Adrenal gland (tissue), 12 donors: ENCODE data around the gene ATP13A5. TPM values are rescaled to one million over a fixed set of nuclear protein-coding genes. Genes with fewer than 3 reads are reported as not detected.

Experiments used
- DNase-seq, 7 donors: peaks; one replicate each; pipeline ENCODE4 v3.0.0-alpha.2; 2019 to 2020
- H3K27ac ChIP-seq, 5 donors: fragments of 200-600 bp; sonication (generic) in 4 of 5; 1 replicate in 3 of 5; 2 replicates in 2 of 5; pipeline versions ENCODE4 v1.5.1 to v1.8.0; 2016 to 2020; ENCODE audit warnings: mild to moderate bottlenecking in 1 of 5
- H3K27me3 ChIP-seq: fragments of 200-600 bp; 2 replicates; pipeline ENCODE4 v1.8.0; 2021
- H3K36me3 ChIP-seq, 2 donors: fragments of 200-600 bp; replicated peaks in 1 of 2; 1 replicate in 1 of 2; 2 replicates in 1 of 2; pipeline versions ENCODE4 v1.5.1 to v1.8.0; 2018 to 2022
- H3K4me1 ChIP-seq, 2 donors: fragments of 200-600 bp; replicated peaks in 1 of 2; 1 replicate in 1 of 2; 2 replicates in 1 of 2; pipeline versions ENCODE4 v1.5.1 to v1.8.0; 2018 to 2021
- H3K4me3 ChIP-seq, 4 donors: fragments of 200-600 bp; sonication (generic) in 3 of 4; one replicate each; pipeline ENCODE4 v1.5.1; 2016 to 2018
- H3K9me3 ChIP-seq, 3 donors: fragments of 200-600 bp; sonication (generic) in 1 of 3; replicated peaks in 1 of 3; 1 replicate in 2 of 3; 2 replicates in 1 of 3; pipeline versions ENCODE4 v1.5.1 to v1.8.0; 2016 to 2021
- CTCF ChIP-seq, 6 experiments: fragments of 450-650 bp in 4 of 6; fragments of 200-600 bp in 2 of 6; sonication (generic) in 1 of 6; IDR thresholded peaks; 1 replicate in 5 of 6; 2 replicates in 1 of 6; pipeline versions ENCODE4 v1.5.1 to v1.8.0; 2016 to 2021; ENCODE audit warnings: antibody characterized with exemption in 6 of 6, mild to moderate bottlenecking in 2 of 6, moderate library complexity in 1 of 6
- POLR2A ChIP-seq, 2 donors: fragments of 450-650 bp; IDR thresholded peaks; one replicate each; pipeline ENCODE4 v1.6.1; 2017; ENCODE audit warnings: antibody characterized with exemption in 2 of 2, mild to moderate bottlenecking in 2 of 2, moderate library complexity in 1 of 2
- WGBS, 4 donors: extraction: QIAGEN DNeasy Blood & Tissue Kit in 2 of 4; methylation state at CpG; one replicate each; pipeline versions ENCODE4 v1.1.5 to v1.1.7; 2013 to 2017; 5-methylcytosine and 5-hydroxymethylcytosine counted together
- intact Hi-C, 2 donors: fragments of 100-400 bp; cut with DNase I; formaldehyde crosslinking; loops; one replicate each; pipeline versions ENCODE4 v1.14.1 to v1.15.0; 2022 to 2023
- polyA plus RNA-seq, 3 donors: library from polyadenylated mRNA; stranded (reverse); fragments of 200-250 nt in 2 of 3; fragments of 350-450 nt in 1 of 3; fragmentation: Illumina TruSeq in 1 of 3; extraction: RNeasy Lipid Tissue Mini Kit (QIAGEN cat#74804) in 1 of 3; gene quantifications; one replicate each; pipeline ENCODE4 v1.2.3, GENCODE V29; 2013 to 2014
- total RNA-seq, 9 donors: library from RNA; depleted of rRNA in 4 of 9; stranded (reverse); fragments of >200 nt in 4 of 9; fragments of 120-200 nt in 1 of 9; fragmentation: NEBNext Ultra II Directional in 1 of 9; extraction: Animal tissue kit (Norgen Biotek cat#: 25700) in 1 of 9; gene quantifications; one replicate each; pipeline versions ENCODE4 v1.1.0 to v1.2.4, GENCODE V29; 2013 to 2023
- donor health status: healthy with polysubstance abuse.
- donor health status: Bipolar disorder and iron deficiency.
- donor health status: DM: yes; HTN: yes; CAD: no.
- donor health status: DM: no; HTN: no; CAD: no.
- donor health status: DM: no; HTN: no; CAD: no.
- donor health status: DM: yes; HTN: yes; CAD: no.

The ATP13A5 gene
- total and polyA plus RNA-seq, 12 donors: 1.1 TPM; not detected in 11

- no peak overlapping the region for H3K27ac ChIP-seq
- H3K4me1 ChIP-seq: no peaks in the 10 kb centered on the region
- 58 to 67% (median 61%) methylated on average over 2 of the region's 2 CpGs for WGBS, 4 donors
- no peak overlapping the region for H3K4me3 ChIP-seq
- H3K27me3 ChIP-seq: no peaks in the 10 kb centered on the region
- DNase-seq: no peak
- H3K9me3 ChIP-seq: no peaks in the 10 kb centered on the region
- H3K36me3 ChIP-seq: no peaks in the 10 kb centered on the region
- intact Hi-C loops: no loop called here
- TF ChIP-seq CTCF (IDR thresholded peaks at IDR 0.05) (no peak), POLR2A (IDR thresholded peaks at IDR 0.05) (no peak)
These were observed 60.8 kb downstream of the ATP13A5 start for GRCh38 chr3:193317682-193318300.

GRCh38 chr3:193314161-193314560 is 64.4 kb downstream of the ATP13A5 start:
- no peak overlapping the region for H3K27ac ChIP-seq
- no peaks in the 10 kb centered on the region for H3K36me3 ChIP-seq
- H3K27me3 ChIP-seq: no peaks in the 10 kb centered on the region
- no peak for DNase-seq
- 85 to 92% (median 86%) methylated on average over 3 of the region's 3 CpGs for WGBS, 4 donors
- no peaks in the 10 kb centered on the region for H3K4me1 ChIP-seq
- no peak overlapping the region for H3K4me3 ChIP-seq
- no peaks in the 10 kb centered on the region for H3K9me3 ChIP-seq
- intact Hi-C loops: no loop called here
- TF ChIP-seq POLR2A (IDR thresholded peaks at IDR 0.05) (no peak), CTCF (IDR thresholded peaks at IDR 0.05) (no peak)

GRCh38 chr3:193313061-193313958 is 65.2 kb downstream of the ATP13A5 start:
- TF ChIP-seq POLR2A (IDR thresholded peaks at IDR 0.05): no peak
- H3K9me3 ChIP-seq: no peaks in the 10 kb centered on the region
- no peaks in the 10 kb centered on the region for H3K27me3 ChIP-seq
- H3K4me3 ChIP-seq: no peak overlapping the region
- intact Hi-C loops: no loop called here
- H3K36me3 ChIP-seq: no peaks in the 10 kb centered on the region
- WGBS, 4 donors: 86 to 93% (median 92%) methylated on average over 2 to 3 of the region's 3 CpGs
- no peak for DNase-seq
- H3K27ac ChIP-seq: no peak overlapping the region
- H3K4me1 ChIP-seq: no peaks in the 10 kb centered on the region

DNA sequence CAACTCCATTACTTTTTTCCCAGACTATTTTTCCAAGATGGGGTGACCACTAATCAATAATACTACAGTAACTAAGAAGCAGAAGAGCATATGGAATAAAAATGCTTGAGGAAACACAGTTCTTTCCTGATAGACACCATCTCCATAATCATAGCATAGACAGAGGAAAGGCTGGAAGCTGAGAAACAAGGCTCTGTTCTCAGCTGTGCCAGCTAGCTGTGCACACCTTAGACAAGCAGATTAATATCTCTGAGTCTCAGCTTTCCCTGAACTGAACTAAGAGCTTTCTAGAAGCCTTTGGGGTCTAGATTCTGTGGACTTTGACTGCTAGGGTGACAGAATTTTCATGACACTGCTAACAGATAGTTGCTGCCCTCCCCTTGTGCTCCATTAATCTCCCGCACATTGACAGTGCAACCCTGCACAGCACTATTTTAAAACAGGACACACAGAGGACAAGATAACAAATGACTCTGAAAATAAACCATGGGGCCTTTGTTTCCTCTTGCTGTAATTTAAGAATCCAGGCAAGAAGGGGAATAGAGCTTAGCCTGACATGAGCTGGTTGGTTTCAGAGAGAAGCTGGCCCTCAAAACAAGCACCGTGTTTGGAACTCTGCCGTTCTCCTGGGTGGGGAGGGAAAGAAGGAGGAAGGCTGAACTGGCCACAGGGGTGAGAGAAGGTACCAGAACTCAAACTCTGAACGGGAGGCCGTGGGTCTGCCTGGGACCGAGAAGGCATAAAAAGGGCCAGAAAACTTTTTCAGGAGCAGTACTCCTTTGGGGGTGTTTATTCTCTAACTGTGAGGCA is 67.4 kb downstream of the ATP13A5 start:
- H3K36me3 ChIP-seq: no peaks in the 10 kb centered on the region
- 39 to 59% (median 55%) methylated on average over 6 of the region's 6 CpGs for WGBS, 4 donors
- no peaks in the 10 kb centered on the region for H3K27me3 ChIP-seq
- H3K9me3 ChIP-seq: no peaks in the 10 kb centered on the region
- TF ChIP-seq POLR2A (IDR thresholded peaks at IDR 0.05) (no peak), CTCF (IDR thresholded peaks at IDR 0.05) (no peak)
- DNase-seq: no peak
- no peak overlapping the region for H3K4me3 ChIP-seq
- no peak overlapping the region for H3K27ac ChIP-seq
- intact Hi-C loops: no loop called here
- H3K4me1 ChIP-seq: no peaks in the 10 kb centered on the region
